Endothelial cell of umbilical vein (primary cell): ENCODE measurements around the gene DNAJC11. TPM values are rescaled to one million over a fixed set of nuclear protein-coding genes. Genes with fewer than 3 reads are reported as not detected.

Source experiments
- BruUV-seq: library from RNA; stranded (reverse); fragments of 400-500 nt; replicated peaks from 2 replicates; lab custom pipeline; 2021; lab: Mats Ljungman, UMichigan
- CTCF ChIA-PET: fragments of 300-600, 350-600 bp; sonication (Branson Sonifier 250); formaldehyde crosslinking; loops from one replicate; lab custom pipeline; 2021; ENCODE audit warnings: antibody characterized with exemption, inconsistent platforms; lab: Charles Lee
- POLR2A ChIA-PET: fragments of 300-600, 350-600 bp; sonication (Branson Sonifier 250); formaldehyde crosslinking; loops from one replicate; lab custom pipeline; 2021; ENCODE audit warnings: antibody characterized with exemption, inconsistent platforms; lab: Charles Lee
- DNase-seq: peaks from one replicate; pipeline ENCODE4 v3.0.0-alpha.2; 2011; ENCODE audit warnings: low read depth, low spot score
- FAIRE-seq: peaks from 2 replicates; lab custom pipeline; 2011; peaks lifted over from hg19 to GRCh38; lab: Jason Lieb, UNC
- H2AFZ ChIP-seq: 2 replicates; pipeline ENCODE4 v1.6.0; 2012; ENCODE audit warnings: low read depth, low read length, control low read depth, inconsistent platforms
- H3K27ac ChIP-seq: 2 replicates; pipeline ENCODE4 v1.5.1; 2011; ENCODE audit warnings: low read depth, mild to moderate bottlenecking, control low read depth, low read length, moderate library complexity; ENCODE audit not compliant: insufficient read depth
- H3K27me3 ChIP-seq, 2 experiments: 2 replicates each; pipeline versions ENCODE4 v1.6.0 to v1.6.1; 2011; ENCODE audit warnings: low read length in 2 of 2, mixed read lengths in 1 of 2; ENCODE audit not compliant: control insufficient read depth in 2 of 2, insufficient read depth in 2 of 2
- H3K36me3 ChIP-seq, 2 experiments: 2 replicates in 1 of 2; 3 replicates in 1 of 2; pipeline ENCODE4 v1.5.1; 2011; ENCODE audit warnings: low read length in 2 of 2, mild to moderate bottlenecking in 1 of 2, moderate library complexity in 1 of 2; ENCODE audit not compliant: control insufficient read depth in 2 of 2, insufficient read depth in 2 of 2; ENCODE audit errors: extremely low read depth in 1 of 2
- H3K4me1 ChIP-seq: 3 replicates; pipeline ENCODE4 v1.5.1; 2011; ENCODE audit warnings: mild to moderate bottlenecking, low read length; ENCODE audit not compliant: control insufficient read depth, insufficient read depth; ENCODE audit errors: extremely low read depth
- H3K4me2 ChIP-seq: 2 replicates; pipeline ENCODE4 v1.6.1; 2011; ENCODE audit warnings: low read length, control low read depth, mixed read lengths; ENCODE audit not compliant: insufficient read depth
- H3K4me3 ChIP-seq, 3 experiments: fragments of 200-600 bp in 1 of 3; sonication (generic), shearing (Covaris generic) in 1 of 3; replicated peaks in 1 of 3; 2 replicates each; pipeline ENCODE4 v1.5.1; 2011 to 2016; ENCODE audit warnings: control low read depth in 3 of 3, low read length in 3 of 3, mild to moderate bottlenecking in 2 of 3, inconsistent platforms in 1 of 3, low read depth in 1 of 3, moderate library complexity in 1 of 3; ENCODE audit not compliant: insufficient read depth in 1 of 3
- H3K79me2 ChIP-seq: 2 replicates; pipeline ENCODE4 v1.6.0; 2012; ENCODE audit warnings: low read length, inconsistent platforms; ENCODE audit not compliant: control insufficient read depth, insufficient read depth
- H3K9ac ChIP-seq: replicated peaks from 2 replicates; pipeline ENCODE3; 2011; ENCODE audit warnings: low read length, control low read depth; ENCODE audit not compliant: insufficient read depth; ENCODE audit errors: extremely low read depth
- H3K9me1 ChIP-seq: replicated peaks from 3 replicates; pipeline ENCODE4 v1.6.0; 2011; ENCODE audit warnings: mild to moderate bottlenecking, low read length; ENCODE audit not compliant: control insufficient read depth, insufficient read depth; ENCODE audit errors: extremely low read depth
- H3K9me3 ChIP-seq: replicated peaks from 2 replicates; pipeline ENCODE4 v1.5.1; 2012; ENCODE audit warnings: low read length, inconsistent platforms; ENCODE audit not compliant: control insufficient read depth, insufficient read depth
- H4K20me1 ChIP-seq: replicated peaks from 2 replicates; pipeline ENCODE3; 2011; ENCODE audit warnings: mild to moderate bottlenecking, low read length; ENCODE audit not compliant: control insufficient read depth, insufficient read depth; ENCODE audit errors: extremely low read depth
- EZH2 ChIP-seq: IDR thresholded peaks from 2 replicates; pipeline ENCODE4 v1.6.1; 2012; ENCODE audit warnings: borderline replicate concordance, low read depth, mild to moderate bottlenecking, moderate library complexity, low read length, inconsistent platforms; ENCODE audit not compliant: severe bottlenecking
- FOS ChIP-seq: IDR thresholded peaks from 2 replicates; pipeline ENCODE4 v1.6.1; 2011; ENCODE audit warnings: mild to moderate bottlenecking, low read length, moderate library complexity, borderline replicate concordance; ENCODE audit not compliant: insufficient read depth
- GATA2 ChIP-seq: IDR thresholded peaks from 2 replicates; pipeline ENCODE4 v1.7.0; 2011; ENCODE audit warnings: low read depth, mild to moderate bottlenecking, moderate library complexity, mixed read lengths, low read length; ENCODE audit not compliant: insufficient read length, insufficient read depth
- JUN ChIP-seq: IDR thresholded peaks from 2 replicates; pipeline ENCODE4 v1.6.1; 2011; ENCODE audit warnings: borderline replicate concordance, low read depth; ENCODE audit not compliant: insufficient read length, insufficient read depth
- MYC ChIP-seq: IDR thresholded peaks from one replicate; pipeline ENCODE4 v1.6.1; 2011; ENCODE audit warnings: mild to moderate bottlenecking, low read depth, low read length
- POLR2A ChIP-seq: IDR thresholded peaks from 2 replicates; pipeline ENCODE4 v1.6.1; 2012; ENCODE audit warnings: low read depth, mild to moderate bottlenecking, control low read depth, low read length
- POLR2AphosphoS5 ChIP-seq: IDR thresholded peaks from 2 replicates; pipeline ENCODE4 v1.6.1; 2012; ENCODE audit warnings: low read depth, mild to moderate bottlenecking, control low read depth, low read length, moderate library complexity; ENCODE audit not compliant: insufficient read depth
- dilution Hi-C: fragments of 300-500 bp; cut with MboI; formaldehyde crosslinking; loops from one replicate; pipeline ENCODE4 v1.15.0; 2019; ENCODE audit warnings: low sequenced_read_pairs; ENCODE audit not compliant: extremely low pct_ligation_motif_present
- intact Hi-C: fragments of 100-400 bp; cut with micrococcal nuclease; formaldehyde crosslinking; loops from one replicate; pipeline ENCODE4 v1.10.0; 2022
- polyA plus RNA-seq, 4 experiments: library from polyadenylated mRNA; depleted of rRNA in 3 of 4; stranded (reverse) in 3 of 4; unstranded in 1 of 4; fragments of >200 nt; gene quantifications; 2 replicates each; pipeline versions ENCODE4 v1.2.1 to v1.2.3, GENCODE V29; 2011 to 2012; ENCODE audit warnings: missing spikeins in 1 of 4
- total RNA-seq: library from RNA; stranded (reverse); gene quantifications from 2 replicates; pipeline ENCODE4 v1.2.3, GENCODE V29; 2021
- TF ChIP-seq, protein P1 (sequence below): IDR thresholded peaks from 2 replicates; pipeline ENCODE4 v1.6.1; 2011; ENCODE audit not compliant: insufficient read depth, insufficient read length
- TF ChIP-seq, protein P2 (sequence below), 2 donors: IDR thresholded peaks; 1 replicate in 1 of 2; 2 replicates in 1 of 2; pipeline ENCODE4 v1.5.1; 2011; ENCODE audit warnings: low read length in 2 of 2, mild to moderate bottlenecking in 2 of 2, moderate library complexity in 2 of 2, control low read depth in 1 of 2, inconsistent platforms in 1 of 2, low read depth in 1 of 2; ENCODE audit not compliant: insufficient read depth in 1 of 2; ENCODE audit errors: extremely low read depth in 1 of 2

The DNAJC11 gene
- total and polyA plus RNA-seq, 2 donors (not counting 3 experiments of a cell fraction or from before 2014, with no cell fraction given) = 31.1 to 64.3 TPM

DNA sequence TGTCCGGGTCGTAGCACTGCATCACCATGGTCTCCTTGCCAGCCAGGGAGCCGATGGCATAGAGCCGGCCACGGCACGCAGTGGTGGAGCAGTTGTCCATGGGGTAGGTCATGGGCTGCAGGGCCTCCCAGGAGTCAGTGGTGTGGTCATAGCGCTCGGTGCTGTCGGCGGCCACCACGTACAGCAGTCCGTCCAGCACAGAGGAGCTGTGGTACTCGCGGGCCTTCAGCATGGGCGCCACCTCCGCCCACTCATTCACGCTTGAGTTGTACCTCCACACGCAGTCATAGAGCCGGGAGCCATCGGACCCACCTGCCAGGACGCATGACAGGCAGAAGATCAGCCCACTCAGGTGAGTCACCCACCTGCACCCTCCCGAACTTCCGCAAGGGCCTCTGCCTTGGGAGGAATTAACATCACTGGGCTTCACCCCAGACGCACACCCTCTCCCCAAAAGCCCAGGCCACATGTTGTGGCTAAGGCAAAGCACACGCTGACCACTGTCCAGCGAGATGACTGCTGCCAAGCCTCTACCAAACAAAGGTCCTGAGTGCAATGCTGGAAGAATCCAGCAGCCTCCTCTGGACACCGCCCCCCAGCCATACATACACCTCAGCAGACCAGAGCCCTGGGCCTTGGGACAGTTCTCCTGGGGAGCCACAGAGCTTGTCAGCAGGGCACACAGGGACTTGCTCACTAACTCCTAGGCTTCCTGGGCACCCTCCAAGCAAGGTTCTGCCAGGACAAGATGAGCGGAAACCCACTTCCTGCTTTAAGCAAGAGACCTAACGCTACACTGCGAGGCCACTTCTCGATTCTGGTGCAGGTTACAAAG, 102.3 kb downstream of the DNAJC11 start:
- ChIA-PET POLR2A (interaction anchor here (1.1 to 1.4 kb wide), 2 partner anchors 10 to 19 kb away, joined by 4 to 6 read pairs; partner anchors contain the start of gene ZBTB48), CTCF (interaction anchor here (1.3 to 2.9 kb wide), 7 partner anchors 17 to 113 kb away, joined by 3 to 12 read pairs (median 4); partner anchors contain the start of genes NOL9, TAS1R1 and ZBTB48)
- TF ChIP-seq EZH2 = no peak
- no peak for TF ChIP-seq GATA2
- TF ChIP-seq MYC = no peak
- no peak for TF ChIP-seq JUN
- no peak for TF ChIP-seq FOS
- no peak for TF ChIP-seq POLR2A
- no peak for TF ChIP-seq POLR2AphosphoS5
- TF ChIP-seq, protein P1, sequence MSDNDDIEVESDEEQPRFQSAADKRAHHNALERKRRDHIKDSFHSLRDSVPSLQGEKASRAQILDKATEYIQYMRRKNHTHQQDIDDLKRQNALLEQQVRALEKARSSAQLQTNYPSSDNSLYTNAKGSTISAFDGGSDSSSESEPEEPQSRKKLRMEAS = no peak
- TF ChIP-seq, protein P2, sequence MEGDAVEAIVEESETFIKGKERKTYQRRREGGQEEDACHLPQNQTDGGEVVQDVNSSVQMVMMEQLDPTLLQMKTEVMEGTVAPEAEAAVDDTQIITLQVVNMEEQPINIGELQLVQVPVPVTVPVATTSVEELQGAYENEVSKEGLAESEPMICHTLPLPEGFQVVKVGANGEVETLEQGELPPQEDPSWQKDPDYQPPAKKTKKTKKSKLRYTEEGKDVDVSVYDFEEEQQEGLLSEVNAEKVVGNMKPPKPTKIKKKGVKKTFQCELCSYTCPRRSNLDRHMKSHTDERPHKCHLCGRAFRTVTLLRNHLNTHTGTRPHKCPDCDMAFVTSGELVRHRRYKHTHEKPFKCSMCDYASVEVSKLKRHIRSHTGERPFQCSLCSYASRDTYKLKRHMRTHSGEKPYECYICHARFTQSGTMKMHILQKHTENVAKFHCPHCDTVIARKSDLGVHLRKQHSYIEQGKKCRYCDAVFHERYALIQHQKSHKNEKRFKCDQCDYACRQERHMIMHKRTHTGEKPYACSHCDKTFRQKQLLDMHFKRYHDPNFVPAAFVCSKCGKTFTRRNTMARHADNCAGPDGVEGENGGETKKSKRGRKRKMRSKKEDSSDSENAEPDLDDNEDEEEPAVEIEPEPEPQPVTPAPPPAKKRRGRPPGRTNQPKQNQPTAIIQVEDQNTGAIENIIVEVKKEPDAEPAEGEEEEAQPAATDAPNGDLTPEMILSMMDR (IDR thresholded peaks at IDR 0.05; ENCODE audit: extremely low read depth in 1 of 2, insufficient read depth in 1 of 2, low read depth in 1 of 2, low read length in 2 of 2) = no peak
- Histone ChIP-seq H3K9ac (no peak overlapping the region), H4K20me1 (no peaks in the 10 kb centered on the region), H3K4me3 (no peak overlapping the region), H3K79me2 (peaks cover 58% of the 10 kb centered on the region), H3K27ac (no peak overlapping the region), H3K27me3 (no peaks in the 10 kb centered on the region), H3K4me2 (no peak overlapping the region), H3K9me1 (no peaks in the 10 kb centered on the region), H3K36me3 (peaks cover 6 to 27% of the 10 kb centered on the region in 2 experiments), H2AFZ (no peak overlapping the region), H3K9me3 (no peaks in the 10 kb centered on the region), H3K4me1 (peaks cover 19% of the 10 kb centered on the region)
- dilution Hi-C loops = no loop called here
- intact Hi-C loops = no loop called here
- no TSS peak for BruUV-seq
- DNase-seq (no peak), FAIRE-seq (no peak)
